ENCODE data around the gene RTN4RL1. TPM values are rescaled to one million over a fixed set of nuclear protein-coding genes. Genes with fewer than 3 reads are reported as not detected.

The RTN4RL1 gene
- total RNA-seq, 4 donors from 2014 or later, result 16.4 to 24.8 (median 21.6) TPM

DNA sequence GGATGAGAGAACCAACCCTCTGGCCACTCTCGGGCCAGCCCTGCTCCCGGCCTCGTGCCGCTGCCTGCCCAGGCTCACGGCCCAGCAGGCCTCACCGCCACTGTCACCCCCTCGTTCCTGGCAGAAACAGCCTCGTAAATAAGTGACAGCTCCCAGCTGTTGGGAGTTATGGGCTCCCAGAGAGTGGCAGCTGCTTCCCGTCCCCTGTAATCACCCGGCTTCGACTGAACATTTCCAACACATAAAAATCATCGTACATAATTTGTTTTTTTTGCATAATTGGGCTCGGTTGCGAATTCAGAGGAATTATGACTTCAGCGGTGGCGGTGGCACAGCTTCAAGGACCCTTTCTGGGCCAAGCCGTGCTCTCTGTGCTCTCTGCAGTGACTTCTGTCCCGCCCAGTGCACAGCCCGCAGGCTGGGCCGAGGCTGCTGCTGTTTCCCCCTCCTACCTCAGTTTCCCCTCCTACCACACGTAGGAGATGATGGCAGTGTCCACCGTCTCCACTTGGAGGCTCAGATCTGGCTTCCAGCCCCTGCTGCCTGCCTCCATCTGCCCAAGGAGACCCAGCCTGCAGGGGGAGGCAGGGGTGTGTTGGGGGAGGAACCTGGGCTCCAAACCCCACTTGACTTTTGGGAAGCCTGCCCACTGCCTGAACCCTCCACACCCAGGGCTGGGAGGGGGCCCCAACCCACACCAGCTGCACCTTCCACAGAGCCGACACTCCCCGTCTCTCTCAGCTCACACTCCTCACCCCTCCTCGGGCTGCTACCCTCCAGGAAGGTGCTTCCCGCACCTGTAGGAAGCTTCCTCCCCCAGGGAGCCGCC lies 84.9 kb downstream of the RTN4RL1 start:
- Histone ChIP-seq H3K27me3 (no peaks in the 10 kb centered on the region), H3K9me3 (no peaks in the 10 kb centered on the region), H3K4me1 (peaks cover 5% of the 10 kb centered on the region), H3K27ac (no peak overlapping the region), H3K4me3 (no peak overlapping the region), H3K36me3 (peaks cover 13% of the 10 kb centered on the region)
- 72% methylated on average over 20 of the region's 27 CpGs for WGBS
- DNase-seq (ENCODE audit: low spot score in 2 of 2), result no peak
- TF ChIP-seq POLR2AphosphoS5 (IDR thresholded peaks at IDR 0.05), result no peak
- TF ChIP-seq POLR2A (IDR thresholded peaks at IDR 0.05), result no peak
- TF ChIP-seq EP300 (IDR thresholded peaks at IDR 0.05), result no peak
- TF ChIP-seq, protein P1, sequence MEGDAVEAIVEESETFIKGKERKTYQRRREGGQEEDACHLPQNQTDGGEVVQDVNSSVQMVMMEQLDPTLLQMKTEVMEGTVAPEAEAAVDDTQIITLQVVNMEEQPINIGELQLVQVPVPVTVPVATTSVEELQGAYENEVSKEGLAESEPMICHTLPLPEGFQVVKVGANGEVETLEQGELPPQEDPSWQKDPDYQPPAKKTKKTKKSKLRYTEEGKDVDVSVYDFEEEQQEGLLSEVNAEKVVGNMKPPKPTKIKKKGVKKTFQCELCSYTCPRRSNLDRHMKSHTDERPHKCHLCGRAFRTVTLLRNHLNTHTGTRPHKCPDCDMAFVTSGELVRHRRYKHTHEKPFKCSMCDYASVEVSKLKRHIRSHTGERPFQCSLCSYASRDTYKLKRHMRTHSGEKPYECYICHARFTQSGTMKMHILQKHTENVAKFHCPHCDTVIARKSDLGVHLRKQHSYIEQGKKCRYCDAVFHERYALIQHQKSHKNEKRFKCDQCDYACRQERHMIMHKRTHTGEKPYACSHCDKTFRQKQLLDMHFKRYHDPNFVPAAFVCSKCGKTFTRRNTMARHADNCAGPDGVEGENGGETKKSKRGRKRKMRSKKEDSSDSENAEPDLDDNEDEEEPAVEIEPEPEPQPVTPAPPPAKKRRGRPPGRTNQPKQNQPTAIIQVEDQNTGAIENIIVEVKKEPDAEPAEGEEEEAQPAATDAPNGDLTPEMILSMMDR (IDR thresholded peaks at IDR 0.05), result no peak

DNA sequence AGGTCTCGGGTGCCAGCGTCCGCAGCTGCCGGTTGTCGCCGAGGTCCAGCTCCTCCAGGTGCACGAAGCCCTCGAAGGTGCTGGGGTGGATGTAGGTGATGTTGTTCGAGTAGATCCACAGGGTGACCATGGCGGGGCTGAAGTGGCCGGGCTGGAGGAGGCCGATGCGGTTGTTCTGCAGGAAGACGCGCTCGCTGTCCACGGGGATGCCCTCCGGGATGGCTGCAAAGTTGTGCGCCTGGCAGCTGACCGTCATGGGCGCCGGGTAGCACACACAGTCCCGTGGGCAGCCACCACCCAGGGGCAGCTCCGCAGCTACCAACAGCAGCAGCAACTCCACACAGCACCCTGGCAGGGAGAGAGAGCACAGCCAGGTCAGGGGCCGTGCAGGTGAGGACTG lies 87.7 kb downstream of the RTN4RL1 start:
- no peak for DNase-seq (ENCODE audit: low spot score in 2 of 2)
- WGBS, result 90% methylated on average over 6 of the region's 25 CpGs
- no peaks in the 10 kb centered on the region for H3K27me3 ChIP-seq
- H3K4me3 ChIP-seq, result no peak overlapping the region
- H3K36me3 ChIP-seq, result peaks cover 13% of the 10 kb centered on the region
- H3K4me1 ChIP-seq, result peaks cover 9% of the 10 kb centered on the region
- no peak overlapping the region for H3K27ac ChIP-seq
- TF ChIP-seq POLR2AphosphoS5 (IDR thresholded peaks at IDR 0.05) (no peak), EP300 (IDR thresholded peaks at IDR 0.05) (no peak), POLR2A (IDR thresholded peaks at IDR 0.05) (no peak)
- TF ChIP-seq, protein P1 (IDR thresholded peaks at IDR 0.05), result no peak
- no peaks in the 10 kb centered on the region for H3K9me3 ChIP-seq

DNA sequence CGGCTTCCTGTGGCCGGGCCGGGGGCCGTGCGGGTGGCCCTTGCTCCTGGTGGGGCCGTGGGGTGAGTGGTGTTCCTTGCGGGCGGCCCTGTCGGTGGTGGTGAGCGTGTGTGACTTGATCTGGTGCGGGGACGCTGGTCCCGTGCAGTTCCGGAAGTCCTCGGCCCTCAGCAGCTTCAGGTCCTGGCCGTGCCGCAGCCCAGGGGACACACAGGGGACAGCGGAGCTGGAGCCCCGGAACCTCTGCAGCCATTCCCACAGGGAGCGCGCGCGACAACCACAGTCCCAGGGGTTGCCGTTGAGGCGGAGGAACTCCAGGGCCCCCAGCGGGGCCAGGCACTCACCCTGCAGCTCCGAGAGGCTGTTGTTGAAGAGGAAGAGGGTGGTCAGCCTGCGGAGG lies 88.4 kb downstream of the RTN4RL1 start:
- H3K4me1 ChIP-seq, result peaks cover 15% of the 10 kb centered on the region
- no peak for TF ChIP-seq POLR2A (IDR thresholded peaks at IDR 0.05)
- TF ChIP-seq EP300 (IDR thresholded peaks at IDR 0.05), result no peak
- TF ChIP-seq, protein P1 (IDR thresholded peaks at IDR 0.05), result no peak
- TF ChIP-seq POLR2AphosphoS5 (IDR thresholded peaks at IDR 0.05), result no peak
- 100% methylated on average over 14 of the region's 28 CpGs for WGBS
- no peak overlapping the region for H3K4me3 ChIP-seq
- H3K27me3 ChIP-seq, result no peaks in the 10 kb centered on the region
- no peaks in the 10 kb centered on the region for H3K9me3 ChIP-seq
- DNase-seq (ENCODE audit: low spot score in 2 of 2), result no peak
- peaks cover 13% of the 10 kb centered on the region for H3K36me3 ChIP-seq
- no peak overlapping the region for H3K27ac ChIP-seq

DNA sequence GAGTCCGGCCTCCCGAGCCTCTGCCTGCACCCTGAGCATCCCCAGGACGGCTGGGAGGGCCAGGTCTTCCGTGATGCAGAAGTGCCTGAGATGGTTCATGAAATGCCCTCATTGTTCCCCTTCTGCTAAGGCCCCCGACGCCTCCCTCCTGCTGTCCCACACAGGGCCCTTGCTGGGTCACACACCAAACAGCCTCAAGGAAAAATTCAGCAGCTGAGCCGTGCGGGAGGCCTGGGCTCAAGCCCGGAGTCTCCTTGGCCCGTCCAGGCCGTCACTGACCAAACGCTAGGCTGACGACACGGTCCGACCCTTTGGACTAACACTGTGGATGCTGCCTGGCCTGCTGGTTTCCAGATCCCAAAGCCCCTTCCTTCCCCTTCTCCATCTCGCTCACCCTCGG lies 90.2 kb downstream of the RTN4RL1 start:
- TF ChIP-seq POLR2A (IDR thresholded peaks at IDR 0.05), result no peak
- TF ChIP-seq POLR2AphosphoS5 (IDR thresholded peaks at IDR 0.05), result no peak
- no peak for TF ChIP-seq EP300 (IDR thresholded peaks at IDR 0.05)
- TF ChIP-seq, protein P1 (IDR thresholded peaks at IDR 0.05), result no peak
- DNase-seq (ENCODE audit: low spot score in 2 of 2), result no peak
- 84% methylated on average over 17 of the region's 17 CpGs for WGBS

DNA sequence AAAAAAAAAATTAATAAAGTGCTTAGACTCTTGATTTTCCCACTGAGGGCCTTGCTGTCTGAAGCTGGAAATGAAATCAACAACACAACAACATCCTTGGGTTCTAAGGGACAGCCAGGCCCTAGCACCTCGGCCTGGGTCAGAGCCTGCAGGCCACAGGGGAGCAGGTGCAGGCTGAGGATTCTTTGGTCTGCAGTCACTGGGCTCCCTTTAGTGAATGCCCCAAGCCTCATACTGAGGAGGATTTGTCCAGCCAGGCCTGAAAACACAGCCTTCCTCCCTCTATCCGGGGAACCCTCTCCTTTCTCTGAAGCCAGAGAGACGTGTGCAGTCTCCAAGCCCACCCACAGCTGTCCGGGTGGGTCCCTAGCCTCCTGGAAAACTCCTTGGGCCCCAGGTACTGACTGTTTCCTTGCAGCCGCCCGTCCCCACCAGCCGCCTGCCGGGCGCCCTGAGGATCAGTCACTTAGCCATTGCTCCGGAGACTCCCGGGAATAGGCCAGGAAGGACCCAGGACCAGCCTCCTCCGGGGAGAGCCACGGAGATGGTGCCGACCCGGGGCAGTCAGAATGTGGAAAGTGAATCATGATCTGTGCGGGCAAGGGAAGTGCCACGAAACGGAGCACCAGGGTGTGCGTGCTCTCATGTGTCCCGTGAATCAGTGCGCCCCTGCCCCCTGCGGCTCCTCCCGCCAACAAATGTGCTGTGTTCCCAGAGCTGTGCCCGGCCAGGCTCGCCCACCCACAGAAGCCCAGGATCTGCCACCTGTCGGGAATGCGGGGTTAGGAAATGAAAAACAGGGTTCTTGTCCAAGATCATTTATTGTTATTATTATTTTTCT lies 91.0 kb downstream of the RTN4RL1 start:
- peaks cover 13% of the 10 kb centered on the region for H3K36me3 ChIP-seq
- no peak for DNase-seq (ENCODE audit: low spot score in 2 of 2)
- no peaks in the 10 kb centered on the region for H3K27me3 ChIP-seq
- TF ChIP-seq EP300 (IDR thresholded peaks at IDR 0.05), result no peak
- TF ChIP-seq POLR2AphosphoS5 (IDR thresholded peaks at IDR 0.05), result no peak
- TF ChIP-seq, protein P1 (IDR thresholded peaks at IDR 0.05), result no peak
- TF ChIP-seq POLR2A (IDR thresholded peaks at IDR 0.05), result no peak
- no peaks in the 10 kb centered on the region for H3K9me3 ChIP-seq
- H3K27ac ChIP-seq, result no peak overlapping the region
- no peak overlapping the region for H3K4me3 ChIP-seq
- H3K4me1 ChIP-seq, result peaks cover 10% of the 10 kb centered on the region
- WGBS, result 90% methylated on average over 20 of the region's 27 CpGs

More for the DNA sequence above, 90.2 kb downstream of the RTN4RL1 start:
- H3K9me3 ChIP-seq, result no peaks in the 10 kb centered on the region
- H3K4me3 ChIP-seq, result no peak overlapping the region
- no peak overlapping the region for H3K27ac ChIP-seq
- H3K27me3 ChIP-seq, result no peaks in the 10 kb centered on the region
- peaks cover 10% of the 10 kb centered on the region for H3K4me1 ChIP-seq
- peaks cover 13% of the 10 kb centered on the region for H3K36me3 ChIP-seq

Data from suprapubic skin (tissue), 4 donors.